Panc1 (cell line): ENCODE data around the gene PLEKHF1. TPM values are rescaled to one million over a fixed set of nuclear protein-coding genes. Genes with fewer than 3 reads are reported as not detected.
A peak's percentile ranks its signal among the peaks of the same experiment; 100 is the strongest.

Experiments
- ATAC-seq: fragments of 200-7000 bp; cut with Tn5 transposase; 2 replicates; pipeline ENCODE4 v1.9.1; 2020; ENCODE audit warnings: mild to moderate bottlenecking, moderate library complexity
- BruUV-seq: library from RNA; stranded (reverse); fragments of 400-500 nt; replicated peaks from 2 replicates; lab custom pipeline; 2021; lab: Mats Ljungman, UMichigan
- CTCF ChIA-PET: fragments of 300-600 bp; sonication (Branson Sonifier 250); formaldehyde crosslinking; loops from one replicate; lab custom pipeline; 2022; ENCODE audit warnings: antibody characterized with exemption; lab: Charles Lee
- POLR2A ChIA-PET: fragments of 300-600 bp; sonication (Branson Sonifier 250); formaldehyde crosslinking; loops from one replicate; lab custom pipeline; 2022; ENCODE audit warnings: antibody characterized with exemption; lab: Charles Lee
- DNase-seq: peaks from one replicate; pipeline ENCODE4 v3.0.0-alpha.2; 2010; ENCODE audit warnings: low read depth, low spot score
- H3K27ac ChIP-seq: 2 replicates; pipeline ENCODE4 v1.5.1; 2011; ENCODE audit warnings: mild to moderate bottlenecking, low read length, inconsistent platforms
- H3K27me3 ChIP-seq: fragments of 200-500 bp; sonication (Bioruptor generic); 2 replicates; pipeline ENCODE4 v1.6.0; 2014; ENCODE audit warnings: low read length, inconsistent platforms; ENCODE audit not compliant: control insufficient read depth, insufficient read depth
- H3K36me3 ChIP-seq: fragments of 200-500 bp; sonication (Bioruptor generic); 2 replicates; pipeline ENCODE4 v1.5.1; 2014; ENCODE audit warnings: inconsistent platforms, mild to moderate bottlenecking, low read length, moderate library complexity; ENCODE audit not compliant: control insufficient read depth, insufficient read depth
- H3K4me1 ChIP-seq: 2 replicates; pipeline ENCODE4 v1.5.1; 2011; ENCODE audit warnings: inconsistent platforms, mild to moderate bottlenecking, low read length, moderate library complexity; ENCODE audit not compliant: control insufficient read depth, insufficient read depth
- H3K4me3 ChIP-seq, 2 experiments: 2 replicates each; pipeline ENCODE4 v1.5.1; 2011 to 2012; ENCODE audit warnings: low read depth in 2 of 2, low read length in 2 of 2, mild to moderate bottlenecking in 2 of 2, inconsistent platforms in 1 of 2, moderate library complexity in 1 of 2
- H3K9me3 ChIP-seq: fragments of 200-500 bp; sonication (Bioruptor generic); 2 replicates; pipeline ENCODE4 v1.5.1; 2014; ENCODE audit warnings: low read depth, mild to moderate bottlenecking, inconsistent platforms, low read length, moderate library complexity; ENCODE audit not compliant: control insufficient read depth, insufficient read depth
- POLR2AphosphoS5 ChIP-seq: IDR thresholded peaks from 2 replicates; pipeline ENCODE4 v1.6.1; 2012; ENCODE audit warnings: mild to moderate bottlenecking, low read depth, low read length, moderate library complexity
- SIN3A ChIP-seq: IDR thresholded peaks from 2 replicates; pipeline ENCODE4 v1.6.1; 2012; ENCODE audit warnings: low read depth, mild to moderate bottlenecking, low read length, moderate library complexity, borderline replicate concordance; ENCODE audit not compliant: insufficient read depth
- TCF7L2 ChIP-seq: IDR thresholded peaks from 2 replicates; pipeline ENCODE4 v1.6.1; 2011; ENCODE audit warnings: mild to moderate bottlenecking, low read depth, low read length, inconsistent platforms
- in situ Hi-C: cut with HindIII; loops from 2 replicates; pipeline ENCODE4 v1.10.0; 2016; ENCODE audit warnings: low sequenced_read_pairs, low pct_unique_long_range_greater_than_20kb
- intact Hi-C: fragments of 100-400 bp; cut with micrococcal nuclease; formaldehyde crosslinking; loops from one replicate; pipeline ENCODE4 v1.10.0; 2022; ENCODE audit not compliant: unreplicated experiment
- total RNA-seq: library from RNA; stranded (reverse); gene quantifications from one replicate; pipeline ENCODE4 v1.2.1, GENCODE V29; 2021; ENCODE audit not compliant: unreplicated experiment
- TF ChIP-seq, protein P1 (sequence below), 2 experiments: IDR thresholded peaks; 2 replicates each; pipeline ENCODE4 v1.6.1; 2011 to 2012; ENCODE audit warnings: low read depth in 2 of 2, control low read depth in 1 of 2, low read length in 1 of 2, mild to moderate bottlenecking in 1 of 2, moderate library complexity in 1 of 2; ENCODE audit not compliant: insufficient read depth in 1 of 2
- TF ChIP-seq, protein P2 (sequence below): fragments of 450-650 bp; IDR thresholded peaks from 2 replicates; pipeline ENCODE4 v1.5.1; 2017; ENCODE audit warnings: mild to moderate bottlenecking

Gene PLEKHF1
- total RNA-seq, 1 experiment from 2014 or later: 22.4 TPM

DNA sequence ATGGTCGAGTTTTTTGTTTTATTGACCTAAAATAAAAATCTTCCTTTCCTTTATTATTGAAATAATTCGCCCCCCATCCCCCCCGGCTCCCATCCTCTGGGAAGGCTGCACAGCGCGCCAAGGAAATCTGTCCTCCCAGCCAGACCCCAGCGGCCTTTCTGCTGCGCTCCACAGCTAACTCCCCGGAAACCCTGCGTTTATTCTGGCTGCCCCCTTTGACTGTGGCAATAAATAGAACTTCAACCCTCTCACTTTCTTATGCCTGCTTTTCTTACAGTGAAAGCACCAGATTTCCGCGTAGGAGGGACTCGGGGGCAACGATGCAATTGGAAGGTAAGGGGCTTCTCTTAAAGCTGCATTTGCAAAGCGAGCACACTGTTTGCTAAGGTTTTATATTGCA, 59.5 kb downstream of the PLEKHF1 start:
- in situ Hi-C loops: no loop called here
- no peak overlapping the region for H3K27ac ChIP-seq
- no peak for ATAC-seq
- H3K4me1 ChIP-seq: no peaks in the 10 kb centered on the region
- ChIA-PET POLR2A (interaction anchor here (0.6 kb wide), 1 partner anchor 88 kb away, joined by 3 read pairs; no protein-coding TSS in a partner anchor), CTCF (interaction anchor here (1.4 kb wide), 1 partner anchor 8 kb away, joined by 3 read pairs; no protein-coding TSS in a partner anchor)
- H3K36me3 ChIP-seq: no peaks in the 10 kb centered on the region
- H3K4me3 ChIP-seq: peak overlapping the region in 1 of 2 experiments; percentile 48; a peak in 3 of 4 replicates
- no peak for DNase-seq
- no peaks in the 10 kb centered on the region for H3K9me3 ChIP-seq
- TF ChIP-seq, protein P1, sequence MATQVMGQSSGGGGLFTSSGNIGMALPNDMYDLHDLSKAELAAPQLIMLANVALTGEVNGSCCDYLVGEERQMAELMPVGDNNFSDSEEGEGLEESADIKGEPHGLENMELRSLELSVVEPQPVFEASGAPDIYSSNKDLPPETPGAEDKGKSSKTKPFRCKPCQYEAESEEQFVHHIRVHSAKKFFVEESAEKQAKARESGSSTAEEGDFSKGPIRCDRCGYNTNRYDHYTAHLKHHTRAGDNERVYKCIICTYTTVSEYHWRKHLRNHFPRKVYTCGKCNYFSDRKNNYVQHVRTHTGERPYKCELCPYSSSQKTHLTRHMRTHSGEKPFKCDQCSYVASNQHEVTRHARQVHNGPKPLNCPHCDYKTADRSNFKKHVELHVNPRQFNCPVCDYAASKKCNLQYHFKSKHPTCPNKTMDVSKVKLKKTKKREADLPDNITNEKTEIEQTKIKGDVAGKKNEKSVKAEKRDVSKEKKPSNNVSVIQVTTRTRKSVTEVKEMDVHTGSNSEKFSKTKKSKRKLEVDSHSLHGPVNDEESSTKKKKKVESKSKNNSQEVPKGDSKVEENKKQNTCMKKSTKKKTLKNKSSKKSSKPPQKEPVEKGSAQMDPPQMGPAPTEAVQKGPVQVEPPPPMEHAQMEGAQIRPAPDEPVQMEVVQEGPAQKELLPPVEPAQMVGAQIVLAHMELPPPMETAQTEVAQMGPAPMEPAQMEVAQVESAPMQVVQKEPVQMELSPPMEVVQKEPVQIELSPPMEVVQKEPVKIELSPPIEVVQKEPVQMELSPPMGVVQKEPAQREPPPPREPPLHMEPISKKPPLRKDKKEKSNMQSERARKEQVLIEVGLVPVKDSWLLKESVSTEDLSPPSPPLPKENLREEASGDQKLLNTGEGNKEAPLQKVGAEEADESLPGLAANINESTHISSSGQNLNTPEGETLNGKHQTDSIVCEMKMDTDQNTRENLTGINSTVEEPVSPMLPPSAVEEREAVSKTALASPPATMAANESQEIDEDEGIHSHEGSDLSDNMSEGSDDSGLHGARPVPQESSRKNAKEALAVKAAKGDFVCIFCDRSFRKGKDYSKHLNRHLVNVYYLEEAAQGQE (IDR thresholded peaks at IDR 0.05; ENCODE audit: insufficient read depth in 1 of 2, low read depth in 2 of 2, low read length in 1 of 2): no peak
- TF ChIP-seq POLR2AphosphoS5 (no peak), TCF7L2 (no peak), SIN3A (no peak)
- TF ChIP-seq, protein P2, sequence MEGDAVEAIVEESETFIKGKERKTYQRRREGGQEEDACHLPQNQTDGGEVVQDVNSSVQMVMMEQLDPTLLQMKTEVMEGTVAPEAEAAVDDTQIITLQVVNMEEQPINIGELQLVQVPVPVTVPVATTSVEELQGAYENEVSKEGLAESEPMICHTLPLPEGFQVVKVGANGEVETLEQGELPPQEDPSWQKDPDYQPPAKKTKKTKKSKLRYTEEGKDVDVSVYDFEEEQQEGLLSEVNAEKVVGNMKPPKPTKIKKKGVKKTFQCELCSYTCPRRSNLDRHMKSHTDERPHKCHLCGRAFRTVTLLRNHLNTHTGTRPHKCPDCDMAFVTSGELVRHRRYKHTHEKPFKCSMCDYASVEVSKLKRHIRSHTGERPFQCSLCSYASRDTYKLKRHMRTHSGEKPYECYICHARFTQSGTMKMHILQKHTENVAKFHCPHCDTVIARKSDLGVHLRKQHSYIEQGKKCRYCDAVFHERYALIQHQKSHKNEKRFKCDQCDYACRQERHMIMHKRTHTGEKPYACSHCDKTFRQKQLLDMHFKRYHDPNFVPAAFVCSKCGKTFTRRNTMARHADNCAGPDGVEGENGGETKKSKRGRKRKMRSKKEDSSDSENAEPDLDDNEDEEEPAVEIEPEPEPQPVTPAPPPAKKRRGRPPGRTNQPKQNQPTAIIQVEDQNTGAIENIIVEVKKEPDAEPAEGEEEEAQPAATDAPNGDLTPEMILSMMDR: no peak
- no peaks in the 10 kb centered on the region; the same call in 1 of the 2 replicates for H3K27me3 ChIP-seq
- no TSS peak for BruUV-seq
- intact Hi-C loops: no loop called here

Other genes starting within 250 kb of the PLEKHF1 start
- not detected for gene VSTM2B, start 139.5 kb upstream of the PLEKHF1 start, total RNA-seq
- 116 TPM for gene POP4, start 59.2 kb upstream of the PLEKHF1 start, total RNA-seq
- gene C19orf12, start 49.8 kb downstream of the PLEKHF1 start, total RNA-seq: 43.4 TPM
- gene CCNE1, start 146.5 kb downstream of the PLEKHF1 start, total RNA-seq: 26.4 TPM